ENCODE data around the gene CKMT2.

DNA sequence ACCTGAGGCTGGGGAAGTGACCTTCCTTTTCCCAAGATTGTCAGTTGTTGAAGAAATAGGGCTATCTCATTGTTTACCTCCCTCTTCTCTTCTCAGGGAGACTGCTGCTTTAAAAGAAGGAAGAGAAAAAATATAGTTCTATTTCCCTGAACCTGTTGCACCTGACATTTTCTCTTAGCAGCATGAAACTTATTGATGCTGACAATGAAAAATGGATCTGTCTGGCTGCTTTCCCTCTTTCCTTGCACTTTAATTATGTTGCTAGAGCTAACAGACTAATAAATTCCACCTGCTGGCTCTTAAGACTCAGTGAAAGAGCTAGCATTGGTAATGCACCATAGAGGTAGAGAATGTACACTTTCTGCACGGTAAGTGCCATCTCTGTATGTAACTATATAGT lies 6.2 kb upstream of the CKMT2 start:
- TF ChIP-seq, protein P1, sequence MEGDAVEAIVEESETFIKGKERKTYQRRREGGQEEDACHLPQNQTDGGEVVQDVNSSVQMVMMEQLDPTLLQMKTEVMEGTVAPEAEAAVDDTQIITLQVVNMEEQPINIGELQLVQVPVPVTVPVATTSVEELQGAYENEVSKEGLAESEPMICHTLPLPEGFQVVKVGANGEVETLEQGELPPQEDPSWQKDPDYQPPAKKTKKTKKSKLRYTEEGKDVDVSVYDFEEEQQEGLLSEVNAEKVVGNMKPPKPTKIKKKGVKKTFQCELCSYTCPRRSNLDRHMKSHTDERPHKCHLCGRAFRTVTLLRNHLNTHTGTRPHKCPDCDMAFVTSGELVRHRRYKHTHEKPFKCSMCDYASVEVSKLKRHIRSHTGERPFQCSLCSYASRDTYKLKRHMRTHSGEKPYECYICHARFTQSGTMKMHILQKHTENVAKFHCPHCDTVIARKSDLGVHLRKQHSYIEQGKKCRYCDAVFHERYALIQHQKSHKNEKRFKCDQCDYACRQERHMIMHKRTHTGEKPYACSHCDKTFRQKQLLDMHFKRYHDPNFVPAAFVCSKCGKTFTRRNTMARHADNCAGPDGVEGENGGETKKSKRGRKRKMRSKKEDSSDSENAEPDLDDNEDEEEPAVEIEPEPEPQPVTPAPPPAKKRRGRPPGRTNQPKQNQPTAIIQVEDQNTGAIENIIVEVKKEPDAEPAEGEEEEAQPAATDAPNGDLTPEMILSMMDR (IDR thresholded peaks at IDR 0.05; ENCODE audit: insufficient read depth, low read length) = no peak
- TF ChIP-seq, protein P2, sequence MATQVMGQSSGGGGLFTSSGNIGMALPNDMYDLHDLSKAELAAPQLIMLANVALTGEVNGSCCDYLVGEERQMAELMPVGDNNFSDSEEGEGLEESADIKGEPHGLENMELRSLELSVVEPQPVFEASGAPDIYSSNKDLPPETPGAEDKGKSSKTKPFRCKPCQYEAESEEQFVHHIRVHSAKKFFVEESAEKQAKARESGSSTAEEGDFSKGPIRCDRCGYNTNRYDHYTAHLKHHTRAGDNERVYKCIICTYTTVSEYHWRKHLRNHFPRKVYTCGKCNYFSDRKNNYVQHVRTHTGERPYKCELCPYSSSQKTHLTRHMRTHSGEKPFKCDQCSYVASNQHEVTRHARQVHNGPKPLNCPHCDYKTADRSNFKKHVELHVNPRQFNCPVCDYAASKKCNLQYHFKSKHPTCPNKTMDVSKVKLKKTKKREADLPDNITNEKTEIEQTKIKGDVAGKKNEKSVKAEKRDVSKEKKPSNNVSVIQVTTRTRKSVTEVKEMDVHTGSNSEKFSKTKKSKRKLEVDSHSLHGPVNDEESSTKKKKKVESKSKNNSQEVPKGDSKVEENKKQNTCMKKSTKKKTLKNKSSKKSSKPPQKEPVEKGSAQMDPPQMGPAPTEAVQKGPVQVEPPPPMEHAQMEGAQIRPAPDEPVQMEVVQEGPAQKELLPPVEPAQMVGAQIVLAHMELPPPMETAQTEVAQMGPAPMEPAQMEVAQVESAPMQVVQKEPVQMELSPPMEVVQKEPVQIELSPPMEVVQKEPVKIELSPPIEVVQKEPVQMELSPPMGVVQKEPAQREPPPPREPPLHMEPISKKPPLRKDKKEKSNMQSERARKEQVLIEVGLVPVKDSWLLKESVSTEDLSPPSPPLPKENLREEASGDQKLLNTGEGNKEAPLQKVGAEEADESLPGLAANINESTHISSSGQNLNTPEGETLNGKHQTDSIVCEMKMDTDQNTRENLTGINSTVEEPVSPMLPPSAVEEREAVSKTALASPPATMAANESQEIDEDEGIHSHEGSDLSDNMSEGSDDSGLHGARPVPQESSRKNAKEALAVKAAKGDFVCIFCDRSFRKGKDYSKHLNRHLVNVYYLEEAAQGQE (IDR thresholded peaks at IDR 0.05; ENCODE audit: insufficient replicate concordance, low read depth) = no peak
- no peak for TF ChIP-seq GABPA (IDR thresholded peaks at IDR 0.05; ENCODE audit: low read depth)

Measured in HL-60 (cell line).